ENCODE data around the gene MGMT.

MGMT gene

DNA sequence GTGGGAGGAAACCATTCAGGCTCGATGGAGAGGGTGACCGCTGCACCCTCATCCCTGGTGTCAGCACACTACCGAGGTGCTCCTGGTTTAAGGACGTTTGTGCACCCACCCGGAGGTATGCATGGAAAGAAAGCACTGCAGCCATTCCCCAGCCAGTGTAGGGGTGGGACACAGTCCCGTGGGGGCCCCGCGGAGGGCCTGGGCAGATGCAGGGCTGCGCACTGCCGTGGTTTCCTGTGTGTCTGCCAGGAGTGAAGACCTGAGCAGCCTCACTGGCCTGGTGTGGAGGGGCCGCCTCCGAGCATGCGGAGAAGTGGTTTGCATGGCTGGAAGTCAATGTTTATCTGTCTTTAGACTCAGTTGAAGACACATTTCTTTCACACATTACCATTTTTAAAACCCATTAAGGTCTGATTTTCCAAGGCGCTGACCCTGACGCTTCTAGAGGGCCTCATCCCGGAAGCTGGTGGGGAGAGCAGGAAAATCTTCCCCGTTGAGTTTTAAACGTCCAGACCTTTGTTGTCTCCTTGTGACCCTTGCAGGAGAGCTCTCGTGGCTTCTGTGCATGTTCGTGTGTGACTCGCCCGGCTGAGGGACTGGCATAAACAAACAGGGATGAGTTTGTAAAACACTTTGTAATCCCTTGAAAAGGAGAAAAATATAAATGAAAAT, 188.1 kb downstream of the MGMT start:
- no peak for DNase-seq (ENCODE audit: low spot score)

DNA sequence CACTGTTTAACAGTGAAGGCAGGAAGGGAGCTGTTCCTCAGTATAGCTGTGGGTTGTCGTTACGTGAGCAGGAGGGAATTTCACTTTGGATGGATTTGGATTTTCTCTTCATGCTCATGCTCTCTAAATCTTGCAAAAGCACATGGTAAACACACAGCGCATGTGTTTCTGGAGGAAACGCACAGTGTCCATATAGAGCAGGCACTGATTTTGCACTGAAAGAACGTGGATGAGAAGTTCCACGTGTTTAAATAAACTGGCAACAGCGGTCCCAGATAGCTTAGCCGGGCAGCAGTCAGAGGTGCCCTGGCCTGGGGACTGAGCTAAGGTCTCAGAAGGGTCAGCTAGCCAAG, 188.6 kb downstream of the MGMT start:
- DNase-seq (ENCODE audit: low spot score): no peak

DNA sequence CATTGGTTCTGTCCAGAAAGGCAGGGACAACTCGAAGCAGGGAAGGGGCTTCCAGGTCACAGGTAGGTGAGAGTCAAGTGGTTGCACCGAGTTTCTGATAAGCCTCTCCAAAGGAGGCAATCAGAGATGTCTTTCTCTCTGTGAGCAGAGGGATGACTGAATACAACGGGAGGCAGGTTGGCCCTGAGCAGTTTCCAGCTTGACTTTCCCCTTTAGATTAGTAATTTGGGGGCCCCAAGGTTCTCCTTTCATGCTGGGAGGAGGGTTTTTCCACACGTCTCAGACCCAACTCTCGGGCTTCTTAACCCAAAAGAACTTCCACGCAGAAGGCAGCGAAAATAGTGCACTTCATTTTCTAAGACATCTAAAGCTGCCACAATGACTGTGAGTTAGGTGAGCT, 189.6 kb downstream of the MGMT start:
- no peak for DNase-seq (ENCODE audit: low spot score)

DNA sequence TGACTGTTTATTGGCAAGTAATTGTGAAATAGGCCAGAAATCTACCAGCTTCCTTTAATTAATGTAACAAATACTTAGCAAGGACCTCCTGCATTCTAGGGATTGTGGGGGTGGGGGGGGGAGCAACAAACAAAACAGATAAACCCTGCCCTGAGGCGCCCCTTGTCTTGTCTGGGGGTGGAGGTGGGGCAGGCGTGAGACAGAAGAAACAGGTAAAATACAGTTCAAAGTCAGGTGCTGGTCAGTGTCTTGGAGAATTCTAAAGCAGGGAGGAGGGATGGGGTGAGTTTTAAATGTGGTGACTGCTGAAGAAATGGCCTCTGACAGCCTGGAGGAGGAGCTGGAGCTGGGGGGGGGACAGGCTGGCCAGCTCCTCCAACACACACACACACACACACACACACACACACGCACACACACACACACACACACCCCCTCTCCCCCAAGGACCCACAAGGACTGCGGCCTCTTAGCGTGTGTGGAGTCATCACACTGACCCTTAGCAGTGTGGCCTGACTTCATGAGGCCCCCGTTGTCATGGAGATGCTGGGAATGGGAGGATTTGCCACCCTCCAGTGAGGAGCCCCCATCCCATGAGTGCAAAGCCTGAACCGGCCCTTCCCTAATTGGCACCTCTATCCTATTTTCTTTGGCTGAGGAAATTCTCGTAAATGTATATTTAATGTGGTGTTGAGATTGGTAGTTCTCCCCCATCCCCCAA, 190.4 kb downstream of the MGMT start:
- no peak for DNase-seq (ENCODE audit: low spot score)

DNA sequence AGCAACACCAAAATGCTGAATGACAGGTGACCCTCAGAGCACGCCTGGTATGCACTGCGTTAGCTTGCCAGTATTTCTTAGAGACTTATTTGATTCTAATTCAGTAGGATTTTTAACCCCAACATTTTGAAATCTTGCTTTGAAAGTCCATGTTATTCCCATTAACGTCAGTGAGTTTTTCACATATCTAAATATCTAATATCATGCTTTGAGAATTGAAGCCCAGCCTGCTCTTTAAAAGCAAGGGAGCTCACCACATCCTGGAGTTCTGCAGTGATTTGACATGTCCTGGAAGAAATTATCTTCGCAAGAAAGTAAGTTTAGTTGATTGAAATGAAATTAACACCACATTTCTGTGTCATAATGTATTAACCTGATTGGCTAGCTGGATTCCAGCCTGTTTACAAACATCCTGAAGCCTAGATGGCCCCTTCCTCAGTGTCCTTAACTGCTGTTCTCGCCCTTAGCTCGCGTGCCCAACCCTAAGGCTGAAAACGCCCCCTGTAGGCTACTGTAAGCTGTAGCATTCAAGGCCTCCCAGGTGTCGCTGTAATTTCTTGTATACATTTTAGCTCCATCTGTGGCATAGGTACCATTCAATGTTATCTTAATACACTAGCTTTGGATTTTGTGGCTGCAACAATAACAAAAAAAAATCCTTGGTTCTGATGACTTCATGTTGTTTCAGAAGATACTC, 191.5 kb downstream of the MGMT start:
- no peak for DNase-seq (ENCODE audit: low spot score)

DNA sequence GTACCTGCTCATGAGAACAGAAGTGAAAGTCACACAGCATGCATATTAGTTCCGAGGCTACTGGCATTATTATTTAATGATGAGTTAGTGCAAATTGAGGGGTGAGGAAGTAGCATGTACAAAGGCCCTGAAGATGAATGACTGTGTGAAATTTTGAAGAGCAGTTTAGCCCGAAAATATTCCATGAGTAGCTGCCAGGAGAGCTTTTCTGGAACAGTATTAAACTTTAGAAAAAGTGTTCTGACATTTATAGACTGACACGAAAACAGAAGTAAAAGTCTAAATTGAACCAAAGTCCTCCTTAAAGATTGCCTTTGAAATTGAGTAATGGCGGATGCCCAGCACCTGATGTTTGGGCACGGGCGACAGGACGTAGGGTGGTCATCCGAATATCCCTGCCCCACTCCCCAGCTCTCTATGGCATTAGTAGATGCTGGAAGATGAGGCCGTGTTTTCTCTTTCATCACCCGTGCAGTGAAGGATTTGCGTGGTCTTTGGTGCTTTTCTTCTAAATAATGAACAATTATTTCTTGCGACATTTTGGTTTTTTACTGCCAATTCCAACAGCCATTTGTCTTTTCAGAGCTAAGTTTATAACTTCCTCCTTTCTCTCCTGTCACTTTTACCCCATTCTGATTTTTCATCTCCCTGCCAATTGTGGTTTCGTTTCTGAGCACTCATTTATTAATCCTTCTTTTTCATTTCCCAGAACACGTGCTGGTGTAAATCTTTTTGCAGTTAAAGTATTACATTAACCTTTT, 192.6 kb downstream of the MGMT start:
- DNase-seq (ENCODE audit: low spot score): no peak

DNA sequence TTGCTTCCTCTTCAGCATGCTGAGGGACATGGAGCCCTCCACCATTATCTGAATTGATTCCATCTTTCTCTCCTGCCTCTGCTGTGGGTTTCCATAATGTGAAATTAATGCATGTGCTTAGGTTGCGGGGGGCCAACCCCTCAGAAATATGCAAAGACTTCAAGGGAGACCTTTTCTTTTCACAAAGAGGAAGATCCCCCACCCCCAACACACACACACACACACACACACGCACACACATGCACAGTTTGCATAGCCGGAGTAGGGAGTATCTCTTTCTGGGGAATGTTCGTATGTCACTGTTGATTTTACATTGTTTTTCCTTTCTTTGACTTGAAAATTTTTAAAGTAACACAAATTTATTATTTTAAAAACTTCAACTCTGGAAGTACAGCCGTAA, 193.5 kb downstream of the MGMT start:
- DNase-seq (ENCODE audit: low spot score): no peak

DNA sequence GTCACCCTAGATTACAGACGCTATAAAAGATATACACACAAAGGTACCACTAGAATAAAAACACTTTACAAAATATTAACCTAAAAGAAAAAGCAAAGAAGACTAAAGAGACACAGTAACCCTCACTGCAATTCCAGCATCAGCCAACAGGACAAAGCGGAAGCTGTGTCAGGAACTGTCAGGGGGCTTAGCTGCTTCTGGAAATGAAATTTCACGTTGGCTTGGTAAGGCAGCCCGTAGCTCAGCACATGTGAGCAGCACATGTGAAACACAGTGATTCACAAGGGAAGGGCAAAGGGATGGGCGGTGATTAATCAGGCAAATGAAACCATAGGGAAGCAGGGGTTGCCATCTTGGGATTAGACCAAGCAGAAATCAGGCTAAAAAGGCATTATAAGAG, 195.4 kb downstream of the MGMT start:
- DNase-seq (ENCODE audit: low spot score): no peak

DNA sequence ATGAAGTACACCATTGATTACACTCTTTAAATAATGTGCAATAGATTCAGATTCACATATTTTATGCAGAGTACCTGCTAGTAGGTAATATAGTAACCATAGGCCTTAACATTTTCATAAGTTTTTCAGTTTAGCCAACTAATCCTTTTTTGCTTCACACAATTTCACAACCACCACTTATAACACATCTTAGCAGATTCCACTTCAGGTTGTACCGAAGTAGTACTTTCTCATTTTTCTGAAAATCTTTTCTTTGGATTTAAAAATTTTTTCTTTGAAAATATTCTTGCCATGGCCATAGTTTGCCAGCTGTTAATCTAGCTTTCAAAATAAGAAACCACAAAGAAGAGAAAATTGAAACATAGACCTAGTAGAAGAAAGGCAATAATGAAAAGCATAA, 203.1 kb downstream of the MGMT start:
- DNase-seq (ENCODE audit: low spot score): no peak

DNA sequence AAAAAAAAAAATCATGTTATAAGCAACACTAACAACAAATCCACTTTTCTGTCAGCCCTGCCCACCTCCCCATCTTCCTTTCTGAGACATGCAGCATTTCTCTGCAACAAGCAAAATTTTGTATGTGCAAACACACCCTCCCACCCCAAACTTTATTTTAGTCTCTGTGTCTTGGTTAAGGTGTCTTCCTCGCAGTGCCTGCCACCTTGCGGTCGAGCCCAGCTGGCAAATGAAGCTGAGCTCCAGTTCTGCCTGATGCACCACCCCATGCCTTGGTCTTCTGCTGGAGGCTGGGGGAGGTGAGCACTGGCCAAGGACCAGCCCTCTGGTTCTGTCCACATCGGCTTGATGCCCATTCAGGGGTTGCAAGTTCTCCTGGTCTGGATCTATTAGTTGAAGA, 206.3 kb downstream of the MGMT start:
- no peak for DNase-seq (ENCODE audit: low spot score)

DNA sequence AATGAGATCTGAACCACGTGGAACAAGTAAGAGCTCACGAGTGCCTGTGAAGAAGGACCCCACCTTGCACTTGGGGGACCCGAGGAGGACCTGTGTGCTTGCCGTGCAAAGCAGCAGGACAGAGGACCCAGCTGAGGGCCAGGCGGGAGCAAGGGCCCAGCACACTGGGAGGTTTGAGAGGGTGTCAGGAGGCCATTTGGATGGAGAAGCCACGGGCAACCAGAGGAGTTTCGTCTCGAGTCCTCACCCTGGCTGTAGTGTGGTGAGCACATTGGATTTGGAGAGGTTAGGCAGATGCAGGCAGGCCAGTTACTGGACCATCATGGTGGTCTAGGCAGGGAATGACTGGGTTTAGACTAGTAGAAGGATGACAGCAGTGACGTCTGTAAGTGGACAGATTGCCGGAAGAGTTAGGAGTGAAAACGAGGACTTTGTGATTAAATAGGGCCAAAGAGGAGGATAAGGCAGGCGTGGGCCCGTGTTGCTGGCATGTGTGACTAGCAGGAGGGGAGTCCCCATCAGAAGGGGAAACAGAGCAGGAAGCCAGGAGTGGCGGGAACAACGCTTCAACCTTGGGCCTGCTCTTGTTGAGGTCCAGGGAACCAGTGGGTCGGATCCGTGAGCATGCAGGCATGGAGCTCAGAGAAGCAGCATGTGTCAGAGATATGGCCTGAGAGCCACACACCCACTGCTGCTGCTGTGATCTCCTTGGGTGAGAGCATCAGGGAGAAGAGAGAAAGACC, 208.2 kb downstream of the MGMT start:
- no peak for DNase-seq (ENCODE audit: low spot score)

DNA sequence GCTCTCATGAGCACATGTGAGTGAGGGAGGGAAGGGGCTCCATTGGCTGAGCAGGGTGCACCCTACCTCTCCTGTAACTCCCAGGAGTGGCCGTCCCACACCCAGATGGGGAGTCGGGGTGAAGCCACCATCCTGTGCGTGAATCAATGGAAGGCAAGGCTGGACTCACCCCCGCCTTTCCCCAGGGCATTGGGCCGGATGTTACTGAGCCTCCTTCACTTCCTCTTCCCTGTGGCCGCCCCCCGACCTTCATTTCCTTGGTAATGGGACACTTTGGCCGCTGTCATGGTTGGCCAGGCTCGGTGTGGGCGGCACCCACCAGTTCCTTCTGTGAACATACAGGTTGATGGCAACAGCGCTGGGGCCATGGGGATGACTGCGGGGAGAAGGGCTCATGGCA, 209.0 kb downstream of the MGMT start:
- no peak for DNase-seq (ENCODE audit: low spot score)

DNA sequence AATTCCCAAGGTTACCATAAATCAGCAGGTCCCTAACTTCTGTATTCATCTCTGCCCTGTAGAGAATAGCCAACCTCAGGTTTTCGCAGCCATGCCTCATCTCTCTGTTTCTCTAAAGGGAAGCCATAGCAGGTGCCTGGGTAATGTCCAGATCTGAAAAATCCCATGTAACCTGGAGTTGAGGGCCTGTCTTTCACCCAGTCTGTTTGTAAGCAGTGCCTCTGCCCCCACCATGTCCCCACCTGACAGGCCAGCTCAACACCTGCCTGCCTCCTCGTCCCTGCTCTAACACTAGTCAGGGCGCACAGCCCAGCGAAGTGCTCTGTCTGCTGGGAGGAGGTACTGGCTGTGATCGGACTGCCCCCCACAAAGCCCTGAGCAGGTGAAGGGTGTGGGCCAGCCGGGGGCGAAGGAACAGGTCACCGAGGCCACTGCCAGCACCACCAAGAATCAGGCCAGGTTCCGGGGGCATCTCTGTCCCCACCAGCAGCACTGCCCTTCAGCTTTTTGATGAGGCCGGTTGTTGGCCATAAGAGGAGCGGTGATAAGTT, 210.4 kb downstream of the MGMT start:
- DNase-seq (ENCODE audit: low spot score): no peak

DNA sequence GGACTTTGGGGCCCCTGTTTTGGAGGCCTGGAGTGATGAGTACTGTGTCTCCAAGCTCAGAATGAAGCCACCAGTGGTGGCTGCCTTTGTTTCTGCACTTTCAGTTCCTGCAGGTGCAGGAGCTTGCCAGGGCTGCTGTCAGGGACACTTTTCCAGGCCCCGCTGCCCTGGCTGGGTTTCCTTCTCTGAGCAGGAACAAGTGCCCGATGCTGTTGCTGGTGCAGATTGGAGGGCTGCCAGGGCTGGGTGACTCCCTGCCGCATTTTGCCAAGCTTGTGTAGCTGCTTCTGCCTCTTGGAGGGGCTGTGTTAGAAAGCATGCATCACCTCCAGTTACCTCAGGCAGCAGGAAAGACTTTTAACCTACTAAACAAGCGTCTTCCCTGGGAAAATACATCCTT, 211.1 kb downstream of the MGMT start:
- no peak for DNase-seq (ENCODE audit: low spot score)

DNA sequence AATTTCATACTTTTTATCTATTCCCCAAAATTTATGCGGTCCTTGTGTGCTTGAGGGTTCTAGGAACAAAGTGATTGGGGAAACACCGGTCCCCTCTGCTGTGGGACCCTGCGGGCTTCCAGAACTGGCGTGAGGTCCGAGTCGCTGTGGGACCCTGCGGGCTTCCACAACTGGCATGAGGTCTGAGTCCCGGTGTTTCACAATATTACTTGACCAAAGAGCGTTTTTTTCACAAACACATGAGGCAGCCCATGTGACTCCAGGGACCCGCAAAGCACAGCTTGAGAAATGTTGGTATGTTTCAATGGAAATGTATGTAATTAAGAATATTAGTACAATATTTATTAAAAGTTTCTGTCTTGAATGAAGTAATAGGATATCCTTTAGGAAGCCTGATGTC, 212.2 kb downstream of the MGMT start:
- no peak for DNase-seq (ENCODE audit: low spot score)

DNA sequence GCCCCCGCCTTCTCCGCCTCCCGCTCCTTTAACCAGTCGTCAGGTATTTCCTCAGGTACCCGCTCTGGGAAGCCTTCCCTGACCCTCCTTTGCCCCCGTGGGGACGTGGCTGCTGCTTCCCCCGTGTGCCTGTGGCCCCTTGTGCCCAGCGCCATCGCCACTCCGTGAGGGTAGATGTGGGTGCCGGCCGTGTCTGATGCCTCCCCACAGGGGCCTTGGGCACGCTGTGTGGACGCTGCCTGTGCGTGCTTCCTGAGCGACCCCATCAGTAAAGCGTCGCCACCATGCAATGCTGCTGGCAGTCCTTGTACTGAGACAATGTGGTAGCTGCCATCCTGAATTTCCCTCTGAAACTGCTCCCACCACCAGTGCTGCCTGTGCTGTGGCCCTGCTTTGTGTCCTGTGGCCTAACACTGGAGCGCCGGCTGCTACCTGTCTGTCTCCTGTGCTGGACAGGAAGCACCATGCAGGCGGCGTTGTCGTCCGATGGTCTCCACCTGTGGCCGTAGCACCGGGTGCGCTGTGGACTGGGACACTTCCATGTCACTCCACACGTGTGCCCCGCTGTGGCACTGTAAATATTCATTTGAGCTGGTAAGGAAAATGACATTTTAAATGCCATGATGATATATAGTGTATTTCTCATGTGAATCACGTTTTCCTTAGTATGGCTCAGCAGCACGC, 213.8 kb downstream of the MGMT start:
- no peak for DNase-seq (ENCODE audit: low spot score)

DNA sequence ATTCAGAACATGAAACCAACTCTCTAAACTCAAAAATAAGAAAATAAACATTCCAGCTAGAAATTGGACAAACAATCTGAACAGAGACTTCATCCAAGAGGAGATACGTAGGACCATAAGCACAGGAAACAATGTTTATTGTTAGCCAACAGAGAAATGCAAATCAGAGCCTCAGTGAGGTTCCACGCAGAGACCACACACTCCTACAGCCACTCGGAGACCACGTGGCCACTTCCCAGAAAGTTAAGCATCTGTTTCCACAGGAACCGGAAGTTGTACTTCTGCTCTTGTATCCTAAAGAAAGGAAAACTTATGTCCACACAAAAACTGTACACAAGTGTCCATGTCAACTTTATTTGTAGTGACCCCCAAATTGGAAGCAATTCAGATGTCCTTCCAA, 214.8 kb downstream of the MGMT start:
- DNase-seq (ENCODE audit: low spot score): no peak

DNA sequence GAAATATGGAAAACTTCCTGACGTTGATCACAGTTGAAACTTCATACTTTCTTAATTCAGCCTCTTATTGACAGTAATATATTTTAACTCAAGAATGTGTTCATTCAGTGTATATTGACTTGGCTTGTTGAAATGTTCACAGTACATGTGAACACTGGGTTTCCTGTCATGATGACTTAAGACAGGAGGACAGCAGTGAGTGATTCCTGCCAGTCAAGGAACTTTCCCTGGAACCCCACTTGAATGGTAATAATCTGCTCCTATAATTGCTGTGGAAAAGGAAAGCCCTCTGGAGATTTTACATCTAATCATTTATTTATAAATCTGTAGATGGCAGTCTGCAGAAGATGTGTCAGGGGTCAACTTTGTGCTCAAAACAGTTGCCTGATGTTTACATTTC, 216.5 kb downstream of the MGMT start:
- DNase-seq (ENCODE audit: low spot score): no peak

DNA sequence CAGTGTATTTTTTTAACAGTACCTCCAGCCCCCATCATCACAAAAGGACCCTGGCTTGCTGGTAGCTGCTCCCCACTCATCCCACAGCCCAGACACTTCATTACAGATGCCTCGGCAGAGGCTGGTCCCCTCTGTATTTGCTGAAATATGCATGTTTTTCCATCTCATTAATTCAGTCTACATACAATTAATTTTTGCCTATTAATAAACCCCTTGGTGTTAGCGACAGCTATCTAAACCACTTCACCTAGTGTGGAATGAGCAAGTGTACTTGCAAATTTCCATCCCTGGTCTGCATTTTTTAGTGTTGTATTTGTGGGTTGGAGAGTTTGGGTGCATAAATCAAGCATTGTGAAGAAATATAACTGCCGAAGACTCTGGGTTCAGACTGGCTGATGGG, 216.9 kb downstream of the MGMT start:
- DNase-seq (ENCODE audit: low spot score): no peak

DNA sequence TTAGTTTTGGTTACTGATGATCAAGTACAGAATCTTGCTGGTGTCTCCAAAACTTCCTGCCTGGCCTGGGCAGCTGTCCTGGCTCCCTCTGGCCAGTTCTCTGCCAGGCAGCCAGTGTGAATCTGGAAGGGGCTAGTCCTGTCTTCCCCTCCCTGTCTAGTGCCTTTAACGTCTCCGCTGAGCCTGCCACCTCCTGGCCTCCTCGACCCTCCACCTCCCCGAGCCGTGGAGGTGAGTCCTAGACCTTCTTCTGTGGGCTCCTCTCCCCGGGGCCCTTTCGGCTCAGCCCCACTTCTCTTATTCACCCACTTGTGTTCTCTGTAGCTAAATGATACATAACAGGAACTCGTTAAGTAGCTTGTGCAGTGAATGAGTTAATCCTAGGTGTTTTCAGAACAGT, 218.2 kb downstream of the MGMT start:
- no peak for DNase-seq (ENCODE audit: low spot score)

DNA sequence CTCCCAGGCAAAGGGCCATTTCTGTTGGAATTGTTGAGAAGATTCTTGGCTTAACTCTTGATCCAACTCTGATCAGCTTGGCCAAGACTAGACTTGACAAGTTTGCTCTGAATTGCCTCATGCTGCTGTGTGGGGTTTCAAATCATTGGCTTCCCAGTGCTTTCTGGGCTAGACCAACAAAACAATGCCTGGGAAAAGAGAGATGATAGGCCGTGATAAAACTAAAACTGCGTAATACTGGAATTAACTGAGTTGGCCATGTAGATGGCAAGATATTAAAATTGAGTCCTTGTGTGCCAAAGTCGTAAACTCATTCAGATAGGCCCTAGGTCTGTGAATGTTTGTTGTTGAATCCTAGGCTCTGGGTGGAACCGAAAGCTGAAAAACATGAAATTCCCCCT, 222.6 kb downstream of the MGMT start:
- no peak for DNase-seq (ENCODE audit: low spot score)

Data from LoVo (cell line).